ENCODE data around the gene PIBF1. TPM values are rescaled to one million over a fixed set of nuclear protein-coding genes. Genes with fewer than 3 reads are reported as not detected.

Gene PIBF1
- total and polyA plus RNA-seq, 2 of the 4 experiments (the other 2 are of a cell fraction): 5.1 to 13.3 TPM

DNA sequence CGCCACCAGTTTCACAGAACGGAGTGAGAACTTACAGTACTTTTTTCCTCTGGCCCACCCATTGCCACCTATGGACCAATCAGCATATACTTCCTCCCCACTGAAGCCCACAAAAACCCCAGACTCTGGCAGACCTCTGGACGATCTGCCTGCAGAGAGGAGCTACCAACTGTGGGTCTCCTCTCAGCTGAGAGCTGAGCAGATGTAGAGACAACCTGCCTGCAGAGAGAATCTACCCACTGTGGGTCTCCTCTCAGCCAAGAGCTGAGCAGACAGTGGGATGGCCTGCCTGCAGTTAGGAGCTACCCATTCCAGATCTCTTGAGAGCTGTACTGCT, 69.7 kb downstream of the PIBF1 start:
- DNase-seq (no peak), ATAC-seq (ENCODE audit: low read depth) (no peak)
- Histone ChIP-seq H3K4me3 (ENCODE audit: insufficient read depth, low read depth, low read length) (no peak overlapping the region), H3K27me3 (ENCODE audit: control insufficient read depth, insufficient read depth, low read length) (no peaks in the 10 kb centered on the region), H3K14ac (replicated peaks; ENCODE audit: low read depth, low read length) (no peak overlapping the region), H3K4me1 (ENCODE audit: control insufficient read depth, insufficient read depth, low read length) (no peaks in the 10 kb centered on the region), H3K9me1 (ENCODE audit: insufficient read depth, low read length) (peaks cover 2% of the 10 kb centered on the region; the same call in 1 of the 2 replicates), H3K56ac (ENCODE audit: extremely low read depth, insufficient read depth, low read length) (no peak overlapping the region), H3K27ac (ENCODE audit: insufficient read depth, low read length) (no peak overlapping the region), H2AK5ac (ENCODE audit: low read depth, low read length) (no peak overlapping the region), H3K18ac (ENCODE audit: low read depth, low read length) (no peak overlapping the region), H2BK120ac (ENCODE audit: low read depth, low read length) (no peak overlapping the region), H2AFZ (replicated peaks; ENCODE audit: low read length, poor library complexity) (no peak overlapping the region), H3K79me1 (ENCODE audit: low read depth in 1 of 2, low read length in 2 of 2) (peaks cover 0 to 2% of the 10 kb centered on the region in 2 experiments; a peak in 1 of 4 replicates), H4K20me1 (ENCODE audit: insufficient read depth, low read length) (no peaks in the 10 kb centered on the region), H4K91ac (ENCODE audit: insufficient read depth, low read depth, low read length) (no peak overlapping the region), H3K4me2 (ENCODE audit: low read depth, low read length) (no peak overlapping the region), H3K4ac (ENCODE audit: low read depth, low read length) (no peak overlapping the region), H2AK9ac (replicated peaks; ENCODE audit: low read depth, low read length, poor library complexity) (no peak overlapping the region), H3K9me3 (ENCODE audit: control insufficient read depth, insufficient read depth, low read length) (no peaks in the 10 kb centered on the region), H2BK15ac (ENCODE audit: low read depth, low read length) (no peak overlapping the region), H4K5ac (ENCODE audit: low read depth, low read length) (no peak overlapping the region), H2BK5ac (ENCODE audit: low read depth, low read length, poor library complexity, severe bottlenecking) (no peak overlapping the region), H4K8ac (ENCODE audit: low read depth in 2 of 2, low read length in 2 of 2) (no peak overlapping the region), H3K36me3 (ENCODE audit: control insufficient read depth, insufficient read depth, low read length) (peaks cover 15% of the 10 kb centered on the region; the same call in 1 of the 2 replicates), H3K9ac (ENCODE audit: low read depth, low read length) (no peak overlapping the region), H2BK20ac (ENCODE audit: low read depth, low read length) (no peak overlapping the region), H3K23ac (ENCODE audit: low read depth, low read length) (no peak overlapping the region)
- intact Hi-C loops (cut with micrococcal nuclease) (no loop called here), dilution Hi-C loops (cut with HindIII; ENCODE audit: low sequenced_read_pairs, unreplicated experiment) (no loop called here), in situ Hi-C loops (cut with MboI; ENCODE audit: low sequenced_read_pairs) (no loop called here)
- no CpG with 5 or more reads among the region's 3 CpGs for WGBS, 2 experiments (ENCODE audit: extremely low coverage in 2 of 2, insufficient read length in 1 of 2)
- POLR2A ChIA-PET (ENCODE audit: unreplicated experiment): interaction anchor here (0.5 kb wide), 1 partner anchor 217 kb away, joined by 5 read pairs; no protein-coding TSS in a partner anchor
- no peak for TF ChIP-seq NFE2L2 (IDR thresholded peaks at IDR 0.05; ENCODE audit: low read depth, low read length)
- no TSS peak for BruUV-seq (replicated peaks)
- CTCF ChIA-PET: no interaction called here

Data from IMR-90 (cell line).